GM12878 (cell line): Measurements from ENCODE around the gene PPP1R12A. TPM values are rescaled to one million over a fixed set of nuclear protein-coding genes. Genes with fewer than 3 reads are reported as not detected.

Experiments
- ATAC-seq: fragments of 200-7000 bp; cut with Tn5 transposase; 3 replicates; pipeline ENCODE4 v1.9.1; 2020; ENCODE audit warnings: mild to moderate bottlenecking, moderate library complexity
- BruUV-seq: library from RNA; stranded (reverse); fragments of 400-500 nt; replicated peaks from 2 replicates; lab custom pipeline; 2021; lab: Mats Ljungman, UMichigan
- CTCF ChIA-PET: fragments of 300-600 bp; sonication (Branson Sonifier 250); formaldehyde crosslinking; extraction: SDS; loops from one replicate; lab custom pipeline; 2021; ENCODE audit warnings: inconsistent platforms; lab: Yijun Ruan, JAX
- POLR2A ChIA-PET: fragments of 350-600 bp; formaldehyde crosslinking; extraction: SDS; loops from one replicate; lab custom pipeline; 2021; ENCODE audit warnings: inconsistent platforms; lab: Charles Lee
- RAD21 ChIA-PET: fragments of 300-600 bp; sonication (Branson Sonifier 250); formaldehyde crosslinking; loops from one replicate; lab custom pipeline; 2023; ENCODE audit warnings: antibody characterized with exemption; ENCODE audit not compliant: unreplicated experiment; lab: Charles Lee
- SMC1A ChIA-PET: fragments of 300-600 bp; sonication (Branson Sonifier 250); formaldehyde crosslinking; loops from one replicate; lab custom pipeline; 2023; ENCODE audit not compliant: unreplicated experiment, uncharacterized antibody; lab: Charles Lee
- DNase-seq: peaks from one replicate; pipeline ENCODE4 v3.0.0-alpha.2; 2011; ENCODE audit warnings: low read depth, low spot score
- FAIRE-seq: peaks from 3 replicates; lab custom pipeline; 2011; peaks lifted over from hg19 to GRCh38; lab: Jason Lieb, UNC
- H2AFZ ChIP-seq: 2 replicates; pipeline ENCODE4 v1.6.0; 2011; ENCODE audit warnings: low read depth, low read length, control low read depth; ENCODE audit not compliant: control insufficient read depth
- H3K27ac ChIP-seq: 2 replicates; pipeline ENCODE4 v1.5.1; 2011; ENCODE audit warnings: control low read depth; ENCODE audit not compliant: control insufficient read depth, insufficient read depth
- H3K27me3 ChIP-seq, 2 experiments: replicated peaks in 1 of 2; 2 replicates each; pipeline versions ENCODE4 v1.6.0 to v1.6.1; 2011; ENCODE audit warnings: low read length in 1 of 2; ENCODE audit not compliant: control insufficient read depth in 2 of 2, insufficient read depth in 2 of 2
- H3K36me3 ChIP-seq, 2 experiments: 2 replicates each; pipeline ENCODE4 v1.5.1; 2011; ENCODE audit warnings: low read length in 1 of 2; ENCODE audit not compliant: control insufficient read depth in 2 of 2, insufficient read depth in 2 of 2
- H3K4me1 ChIP-seq: 2 replicates; pipeline ENCODE4 v1.6.1; 2011; ENCODE audit warnings: mild to moderate bottlenecking, low read length, moderate library complexity, mixed read lengths; ENCODE audit not compliant: control insufficient read depth, insufficient read depth
- H3K4me2 ChIP-seq: 2 replicates; pipeline ENCODE4 v1.6.0; 2011; ENCODE audit warnings: control low read depth; ENCODE audit not compliant: control insufficient read depth, insufficient read depth
- H3K4me3 ChIP-seq: fragments of 200-600 bp; sonication (generic); 2 replicates; pipeline ENCODE4 v1.5.1; 2016
- H3K79me2 ChIP-seq: 2 replicates; pipeline ENCODE4 v1.6.0; 2011; ENCODE audit warnings: low read length; ENCODE audit not compliant: control insufficient read depth, insufficient read depth
- H3K9ac ChIP-seq: 2 replicates; pipeline ENCODE4 v1.8.0; 2011; ENCODE audit warnings: low read length, control low read depth, mixed read lengths; ENCODE audit not compliant: control insufficient read depth, insufficient read depth
- H3K9me3 ChIP-seq: replicated peaks from 3 replicates; pipeline ENCODE4 v1.5.1; 2011; ENCODE audit warnings: mild to moderate bottlenecking, low read length; ENCODE audit not compliant: control insufficient read depth, insufficient read depth
- H4K20me1 ChIP-seq: 2 replicates; pipeline ENCODE4 v1.6.0; 2011; ENCODE audit not compliant: control insufficient read depth, insufficient read depth
- ATF2 ChIP-seq: IDR thresholded peaks from 2 replicates; pipeline ENCODE4 v1.6.1; 2012; ENCODE audit warnings: low read length, inconsistent platforms
- CEBPB ChIP-seq, 2 experiments: fragments of 150-350 bp in 1 of 2; IDR thresholded peaks; 2 replicates each; pipeline ENCODE4 v1.6.1; 2012 to 2014; ENCODE audit warnings: low read depth in 2 of 2, low read length in 2 of 2, borderline replicate concordance in 1 of 2, inconsistent platforms in 1 of 2
- MTA3 ChIP-seq: IDR thresholded peaks from 2 replicates; pipeline ENCODE4 v1.6.1; 2012; ENCODE audit warnings: low read length, inconsistent platforms, borderline replicate concordance
- SPI1 ChIP-seq: IDR thresholded peaks from 2 replicates; pipeline ENCODE4 v1.6.1; 2011; ENCODE audit warnings: low read depth, mild to moderate bottlenecking, low read length, moderate library complexity, borderline replicate concordance; ENCODE audit not compliant: insufficient read depth
- ZNF687 ChIP-seq: fragments of 450-650 bp; IDR thresholded peaks from 2 replicates; pipeline ENCODE4 v1.6.1; 2017; ENCODE audit warnings: mild to moderate bottlenecking, moderate library complexity
- WGBS: methylation state at CpG from one replicate; pipeline ENCODE4 v1.1.6; 2016; ENCODE audit warnings: low lambda C conversion rate; ENCODE audit not compliant: insufficient replicate concordance, insufficient coverage; ENCODE audit errors: missing lambda C conversion rate; 5-methylcytosine and 5-hydroxymethylcytosine counted together
- in situ Hi-C: fragments of 300-500 bp; cut with MboI; formaldehyde crosslinking; loops from 9 replicates; pipeline ENCODE4 v1.14.3; 2018; ENCODE audit warnings: mixed read lengths
- intact Hi-C: fragments of 100-400 bp; cut with micrococcal nuclease; formaldehyde crosslinking; loops from one replicate; pipeline ENCODE4 v1.14.2; 2022; ENCODE audit not compliant: unreplicated experiment
- polyA plus RNA-seq, 11 experiments: library from polyadenylated mRNA; depleted of rRNA in 4 of 11; unstranded in 6 of 11; stranded (reverse) in 5 of 11; fragments of >200 nt; fragmentation: Nextera tagmentation in 4 of 11; fragmentation: Illumina TruSeq in 1 of 11; extraction: Ambion mirVana in 4 of 11; extraction: Trizol in 1 of 11; gene quantifications; 1 replicate in 1 of 11; 2 replicates in 10 of 11; pipeline versions ENCODE4 v1.2.1 to v1.2.3, GENCODE V29; 2011 to 2016; ENCODE audit warnings: inconsistent platforms in 2 of 11, missing spikeins in 2 of 11, low read depth in 1 of 11
- total RNA-seq, 4 experiments: library from RNA; depleted of rRNA in 3 of 4; stranded (reverse); fragments of >200 nt in 3 of 4; fragmentation: Illumina TruSeq in 1 of 4; extraction: Trizol in 1 of 4; gene quantifications; 2 replicates each; pipeline versions ENCODE4 v1.2.1 to v1.2.3, GENCODE V29; 2013 to 2021
- TF ChIP-seq, protein P1 (sequence below): fragments of 450-650 bp; IDR thresholded peaks from 2 replicates; pipeline ENCODE4 v1.6.1; 2017; ENCODE audit warnings: mild to moderate bottlenecking, low read depth, inconsistent platforms; ENCODE audit not compliant: poor library complexity, severe bottlenecking

Gene PPP1R12A
- total and polyA plus RNA-seq, 10 of the 15 experiments (the other 5 are each of a cell fraction or from before 2014, with no cell fraction given), result 22.8 to 134 (median 51.4) TPM

- ChIA-PET POLR2A (no interaction called here), CTCF (interaction anchor here (1.1 kb wide), 1 partner anchor 10 kb away, joined by 4 read pairs; no protein-coding TSS in a partner anchor), SMC1A (interaction anchor here (1.0 to 1.4 kb wide), 2 partner anchors 7 to 10 kb away, joined by 3 read pairs; no protein-coding TSS in a partner anchor), RAD21 (no interaction called here)
- no peak for TF ChIP-seq ATF2
- TF ChIP-seq MTA3, result no peak
- H3K9ac ChIP-seq, result no peak overlapping the region
- no peaks in the 10 kb centered on the region for H3K36me3 ChIP-seq
- H3K79me2 ChIP-seq, result no peaks in the 10 kb centered on the region
- BruUV-seq, result no TSS peak
- DNase-seq (no peak), ATAC-seq (no peak), FAIRE-seq (no peak)
- no peaks in the 10 kb centered on the region for H4K20me1 ChIP-seq
- no peaks in the 10 kb centered on the region for H3K27me3 ChIP-seq
- intact Hi-C loops, result no loop called here
- no peak overlapping the region for H2AFZ ChIP-seq
- no peaks in the 10 kb centered on the region for H3K9me3 ChIP-seq
- no peak overlapping the region for H3K27ac ChIP-seq
- H3K4me1 ChIP-seq, result no peaks in the 10 kb centered on the region
- no peak overlapping the region for H3K4me3 ChIP-seq
- no peak overlapping the region for H3K4me2 ChIP-seq
- in situ Hi-C loops, result no loop called here
- 30% methylated on average over 3 of the region's 3 CpGs for WGBS
Measured at GRCh38 chr12:79964100-79964627, 29.3 kb upstream of the PPP1R12A start.

- Histone ChIP-seq H2AFZ (no peak overlapping the region), H4K20me1 (no peaks in the 10 kb centered on the region), H3K4me1 (no peaks in the 10 kb centered on the region), H3K27me3 (no peaks in the 10 kb centered on the region), H3K27ac (no peak overlapping the region), H3K9me3 (no peaks in the 10 kb centered on the region), H3K79me2 (no peaks in the 10 kb centered on the region), H3K4me2 (no peak overlapping the region), H3K9ac (no peak overlapping the region), H3K36me3 (no peaks in the 10 kb centered on the region), H3K4me3 (no peak overlapping the region)
- ChIA-PET SMC1A (interaction anchor here (1.4 to 1.8 kb wide), 3 partner anchors 9 to 16 kb away, joined by 4 to 5 read pairs (median 4); no protein-coding TSS in a partner anchor), CTCF (interaction anchor here (0.8 kb wide), 1 partner anchor 14 kb away, joined by 3 read pairs; no protein-coding TSS in a partner anchor), RAD21 (interaction anchor here (0.7 kb wide), 1 partner anchor 13 kb away, joined by 3 read pairs; no protein-coding TSS in a partner anchor), POLR2A (no interaction called here)
- in situ Hi-C loops (no loop called here), intact Hi-C loops (no loop called here)
- FAIRE-seq, result no peak
- no TSS peak for BruUV-seq
- no peak for ATAC-seq
- DNase-seq, result no peak
- WGBS, result 92% methylated on average over 1 of the region's 1 CpG
- TF ChIP-seq SPI1, result no peak
- TF ChIP-seq, protein P1, sequence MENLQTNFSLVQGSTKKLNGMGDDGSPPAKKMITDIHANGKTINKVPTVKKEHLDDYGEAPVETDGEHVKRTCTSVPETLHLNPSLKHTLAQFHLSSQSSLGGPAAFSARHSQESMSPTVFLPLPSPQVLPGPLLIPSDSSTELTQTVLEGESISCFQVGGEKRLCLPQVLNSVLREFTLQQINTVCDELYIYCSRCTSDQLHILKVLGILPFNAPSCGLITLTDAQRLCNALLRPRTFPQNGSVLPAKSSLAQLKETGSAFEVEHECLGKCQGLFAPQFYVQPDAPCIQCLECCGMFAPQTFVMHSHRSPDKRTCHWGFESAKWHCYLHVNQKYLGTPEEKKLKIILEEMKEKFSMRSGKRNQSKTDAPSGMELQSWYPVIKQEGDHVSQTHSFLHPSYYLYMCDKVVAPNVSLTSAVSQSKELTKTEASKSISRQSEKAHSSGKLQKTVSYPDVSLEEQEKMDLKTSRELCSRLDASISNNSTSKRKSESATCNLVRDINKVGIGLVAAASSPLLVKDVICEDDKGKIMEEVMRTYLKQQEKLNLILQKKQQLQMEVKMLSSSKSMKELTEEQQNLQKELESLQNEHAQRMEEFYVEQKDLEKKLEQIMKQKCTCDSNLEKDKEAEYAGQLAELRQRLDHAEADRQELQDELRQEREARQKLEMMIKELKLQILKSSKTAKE, result no peak
- TF ChIP-seq ZNF687, result no peak
- TF ChIP-seq CEBPB (IDR thresholded peaks at IDR 0.05; ENCODE audit: borderline replicate concordance in 1 of 2, low read depth in 2 of 2, low read length in 2 of 2), result no peak
Measured at GRCh38 chr12:79961411-79961810, 26.5 kb upstream of the PPP1R12A start.
